Measurements from ENCODE around the gene FARS2.

- TF ChIP-seq ESRRA (CRISPR knock-in tag; IDR thresholded peaks at IDR 0.05; ENCODE audit: borderline replicate concordance) (no peak), RORB (CRISPR knock-in tag; IDR thresholded peaks at IDR 0.05) (no peak), CTCF (IDR thresholded peaks at IDR 0.05) (no peak), CREB1 (CRISPR knock-in tag; IDR thresholded peaks at IDR 0.05) (no peak), USF1 (CRISPR knock-in tag; IDR thresholded peaks at IDR 0.05) (no peak), JUN (CRISPR knock-in tag; IDR thresholded peaks at IDR 0.05) (no peak), E2F4 (CRISPR knock-in tag; IDR thresholded peaks at IDR 0.05; ENCODE audit: borderline replicate concordance, low read depth) (no peak), NR1H2 (CRISPR knock-in tag; IDR thresholded peaks at IDR 0.05) (no peak), ATF1 (CRISPR knock-in tag; IDR thresholded peaks at IDR 0.05) (no peak)
Observed at GRCh38 chr6:5357486-5357885, 96.2 kb downstream of the FARS2 start.

Measured in WTC11 (cell line).